Hair follicular keratinocyte (primary cell): Measurements from ENCODE around the gene ACKR4. TPM values are rescaled to one million over a fixed set of nuclear protein-coding genes. Genes with fewer than 3 reads are reported as not detected.

Source experiments
- total RNA-seq: library from RNA; depleted of rRNA; stranded (reverse); fragments of >200 nt; gene quantifications from 2 replicates; pipeline ENCODE4 v1.2.3, GENCODE V29; 2015

Gene ACKR4
- 0.19 TPM in 1 of 2 replicates, not detected in the other for total RNA-seq

GRCh38 chr3:132596816-132597433, at the start of gene ACKR4:
Gene ACKR4, plus strand, starts transcription at chr3:132597270. Its CDS starts 3,128 bp downstream, at chr3:132600398.

Other genes starting within 250 kb of the ACKR4 start
- gene DNAJC13, start 179.8 kb upstream of the ACKR4 start, total RNA-seq: 18.5 and 19.0 TPM in 2 replicates
- gene ACAD11, start 62.5 kb downstream of the ACKR4 start, total RNA-seq: 26.8 and 31.2 TPM in 2 replicates
- gene UBA5, start 63.1 kb downstream of the ACKR4 start, total RNA-seq: 20.1 and 29.0 TPM in 2 replicates
- gene NPHP3, start 125.1 kb downstream of the ACKR4 start, total RNA-seq: 10.4 and 11.4 TPM in 2 replicates